DMS53 (cell line): ENCODE data around the gene TAS2R40.

Experiments used
- DNase-seq: peaks from one replicate; lab custom pipeline; 2025; lab: John Stamatoyannopoulos, UW

The TAS2R40 gene

GRCh38 chr7:143223784-143224183 lies 1.9 kb downstream of the TAS2R40 start:
- no peak for DNase-seq

- DNase-seq: no peak
These were observed 3.2 kb downstream of the TAS2R40 start for GRCh38 chr7:143225047-143225446.

- DNase-seq: no peak
These were observed 6.0 kb downstream of the TAS2R40 start for GRCh38 chr7:143227806-143228205.

GRCh38 chr7:143229054-143229790 lies 7.4 kb downstream of the TAS2R40 start:
- no peak for DNase-seq

- no peak for DNase-seq
These were observed 9.0 kb downstream of the TAS2R40 start for GRCh38 chr7:143230602-143231457.

GRCh38 chr7:143233816-143234532 lies 12.1 kb downstream of the TAS2R40 start:
- no peak for DNase-seq

GRCh38 chr7:143234533-143234875 lies 12.7 kb downstream of the TAS2R40 start:
- DNase-seq: no peak

- no peak for DNase-seq
These were observed 13.7 kb downstream of the TAS2R40 start for GRCh38 chr7:143235561-143235960.

- no peak for DNase-seq
These were observed 14.7 kb downstream of the TAS2R40 start for GRCh38 chr7:143236408-143236990.

GRCh38 chr7:143237366-143237765 lies 15.5 kb downstream of the TAS2R40 start:
- DNase-seq: no peak

GRCh38 chr7:143238289-143238980 lies 16.6 kb downstream of the TAS2R40 start:
- no peak for DNase-seq

GRCh38 chr7:143239813-143240212 lies 18.0 kb downstream of the TAS2R40 start:
- DNase-seq: no peak

- peak; percentile 88 for DNase-seq
These were observed 18.7 kb downstream of the TAS2R40 start for GRCh38 chr7:143240291-143241168.

- no peak for DNase-seq
These were observed 20.5 kb downstream of the TAS2R40 start for GRCh38 chr7:143242306-143242705.

- DNase-seq: peak; percentile 82
These were observed 21.3 kb downstream of the TAS2R40 start for GRCh38 chr7:143243111-143243510.

GRCh38 chr7:143243614-143244013 lies 21.8 kb downstream of the TAS2R40 start:
- peak; percentile 29 for DNase-seq

GRCh38 chr7:143244321-143244720 lies 22.5 kb downstream of the TAS2R40 start:
- DNase-seq: peak; percentile 43

GRCh38 chr7:143245123-143245522 lies 23.3 kb downstream of the TAS2R40 start:
- DNase-seq: peak; percentile 93

GRCh38 chr7:143247372-143247771 lies 25.5 kb downstream of the TAS2R40 start:
- no peak for DNase-seq

- peak; percentile 29 for DNase-seq
These were observed 27.0 kb downstream of the TAS2R40 start for GRCh38 chr7:143248761-143249354.
